Lower leg skin (tissue), 3 donors: ENCODE results near the gene TRPM1.

Experiments used
- POLR2A ChIP-seq, 2 donors: fragments of 450-650 bp; IDR thresholded peaks; one replicate each; pipeline ENCODE4 v1.6.1; 2016 to 2017; ENCODE audit warnings: antibody characterized with exemption in 2 of 2, mild to moderate bottlenecking in 1 of 2, moderate library complexity in 1 of 2
- TF ChIP-seq, protein P1 (sequence below), 3 donors: fragments of 450-650 bp; IDR thresholded peaks; one replicate each; pipeline ENCODE4 v1.5.1; 2016; ENCODE audit warnings: antibody characterized with exemption in 3 of 3, mild to moderate bottlenecking in 3 of 3, moderate library complexity in 2 of 3

DNA sequence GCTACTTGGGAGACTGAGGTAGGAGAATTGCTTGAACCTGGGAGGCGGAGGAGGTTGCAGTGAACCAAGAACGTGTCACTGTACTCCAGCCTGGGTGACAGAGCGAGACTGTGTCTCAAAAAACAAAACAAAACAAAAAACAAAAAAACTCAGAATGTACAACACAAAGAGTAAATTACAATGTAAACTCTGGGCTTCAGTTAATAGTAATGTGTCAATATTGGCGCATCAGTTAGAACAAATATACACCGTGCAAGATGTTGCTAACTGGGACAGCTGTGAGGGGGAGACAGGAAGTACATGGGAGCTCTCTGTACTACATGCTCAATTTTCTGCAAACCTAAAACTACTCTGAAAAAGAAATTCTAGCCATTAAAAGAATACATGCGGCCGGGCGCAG is 23.5 kb upstream of the TRPM1 start:
- no peak for TF ChIP-seq POLR2A (IDR thresholded peaks at IDR 0.05)
- TF ChIP-seq, protein P1, sequence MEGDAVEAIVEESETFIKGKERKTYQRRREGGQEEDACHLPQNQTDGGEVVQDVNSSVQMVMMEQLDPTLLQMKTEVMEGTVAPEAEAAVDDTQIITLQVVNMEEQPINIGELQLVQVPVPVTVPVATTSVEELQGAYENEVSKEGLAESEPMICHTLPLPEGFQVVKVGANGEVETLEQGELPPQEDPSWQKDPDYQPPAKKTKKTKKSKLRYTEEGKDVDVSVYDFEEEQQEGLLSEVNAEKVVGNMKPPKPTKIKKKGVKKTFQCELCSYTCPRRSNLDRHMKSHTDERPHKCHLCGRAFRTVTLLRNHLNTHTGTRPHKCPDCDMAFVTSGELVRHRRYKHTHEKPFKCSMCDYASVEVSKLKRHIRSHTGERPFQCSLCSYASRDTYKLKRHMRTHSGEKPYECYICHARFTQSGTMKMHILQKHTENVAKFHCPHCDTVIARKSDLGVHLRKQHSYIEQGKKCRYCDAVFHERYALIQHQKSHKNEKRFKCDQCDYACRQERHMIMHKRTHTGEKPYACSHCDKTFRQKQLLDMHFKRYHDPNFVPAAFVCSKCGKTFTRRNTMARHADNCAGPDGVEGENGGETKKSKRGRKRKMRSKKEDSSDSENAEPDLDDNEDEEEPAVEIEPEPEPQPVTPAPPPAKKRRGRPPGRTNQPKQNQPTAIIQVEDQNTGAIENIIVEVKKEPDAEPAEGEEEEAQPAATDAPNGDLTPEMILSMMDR (IDR thresholded peaks at IDR 0.05): no peak
